Measurements from ENCODE around the gene RAPGEF3. TPM values are rescaled to one million over a fixed set of nuclear protein-coding genes. Genes with fewer than 3 reads are reported as not detected.

The RAPGEF3 gene
- total and polyA plus RNA-seq, 9 of the 15 experiments (the other 6 are each of a cell fraction or from before 2014, with no cell fraction given), result 0.03 to 0.78 (median 0.37) TPM; not detected in 1

DNA sequence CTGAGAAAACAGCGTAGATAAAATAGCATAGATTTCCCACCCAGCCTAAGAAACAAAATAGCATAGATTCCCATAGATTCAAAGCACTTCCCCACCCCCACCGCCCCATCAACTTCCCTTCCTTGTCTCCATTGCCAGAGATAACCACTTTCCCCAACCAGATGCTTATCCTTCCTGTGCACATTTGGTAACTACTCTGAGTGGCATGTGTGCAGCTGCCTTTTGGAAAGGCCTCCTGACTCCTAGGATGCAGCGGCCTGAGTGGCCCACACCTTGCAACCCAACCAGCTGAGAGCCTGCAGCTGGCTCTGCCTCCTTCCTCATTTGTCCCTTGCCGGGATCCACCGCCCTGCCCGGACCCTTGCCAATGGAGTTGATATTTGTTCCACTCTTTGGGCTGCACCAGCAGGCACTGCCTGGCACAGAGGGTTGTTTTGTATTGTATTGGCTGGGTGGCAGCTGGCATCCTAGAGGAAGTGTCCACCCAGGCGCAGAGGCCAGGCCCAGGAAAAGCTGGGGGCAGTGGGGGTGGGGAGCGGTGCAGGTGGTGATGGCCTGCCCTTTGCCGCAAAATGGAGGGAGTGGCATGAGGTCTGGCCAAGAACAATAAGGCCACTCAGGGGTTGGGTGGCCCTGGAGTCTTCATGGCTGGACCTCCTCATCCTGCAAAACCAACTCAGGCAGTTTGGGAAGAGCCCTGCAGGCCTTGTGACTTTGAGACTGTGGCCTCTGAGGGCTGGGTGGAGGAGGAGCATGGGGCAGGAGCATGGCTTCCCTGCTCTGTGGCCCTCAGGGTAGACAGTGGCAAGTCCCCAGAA is 19.3 kb upstream of the RAPGEF3 start (continued):
- TF ChIP-seq, protein P1, sequence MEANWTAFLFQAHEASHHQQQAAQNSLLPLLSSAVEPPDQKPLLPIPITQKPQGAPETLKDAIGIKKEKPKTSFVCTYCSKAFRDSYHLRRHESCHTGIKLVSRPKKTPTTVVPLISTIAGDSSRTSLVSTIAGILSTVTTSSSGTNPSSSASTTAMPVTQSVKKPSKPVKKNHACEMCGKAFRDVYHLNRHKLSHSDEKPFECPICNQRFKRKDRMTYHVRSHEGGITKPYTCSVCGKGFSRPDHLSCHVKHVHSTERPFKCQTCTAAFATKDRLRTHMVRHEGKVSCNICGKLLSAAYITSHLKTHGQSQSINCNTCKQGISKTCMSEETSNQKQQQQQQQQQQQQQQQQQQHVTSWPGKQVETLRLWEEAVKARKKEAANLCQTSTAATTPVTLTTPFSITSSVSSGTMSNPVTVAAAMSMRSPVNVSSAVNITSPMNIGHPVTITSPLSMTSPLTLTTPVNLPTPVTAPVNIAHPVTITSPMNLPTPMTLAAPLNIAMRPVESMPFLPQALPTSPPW (CRISPR knock-in tag; IDR thresholded peaks at IDR 0.05), result peak; percentile 49; the same call in 1 of the 2 replicates
- TF ChIP-seq ZNF75A (CRISPR knock-in tag; IDR thresholded peaks at IDR 0.05) (no peak), LARP7 (IDR thresholded peaks at IDR 0.05) (no peak), MAZ (CRISPR knock-in tag; conservative IDR thresholded peaks at IDR 0.05 in 1 of 2, IDR thresholded peaks at IDR 0.05 in 1 of 2) (peak in 1 of 2 experiments; percentile 39; a peak in 2 of 4 replicates), SNIP1 (IDR thresholded peaks at IDR 0.05; ENCODE audit: low read depth) (no peak), HDGF (IDR thresholded peaks at IDR 0.05) (0 out of 2 replicates have a peak, but pooled peaks have one; percentile 47), SMARCA5 (IDR thresholded peaks at IDR 0.05) (no peak), BRF1 (IDR thresholded peaks at IDR 0.05; ENCODE audit: borderline replicate concordance, extremely low read depth, insufficient read length) (no peak)
- TF ChIP-seq, protein P2, sequence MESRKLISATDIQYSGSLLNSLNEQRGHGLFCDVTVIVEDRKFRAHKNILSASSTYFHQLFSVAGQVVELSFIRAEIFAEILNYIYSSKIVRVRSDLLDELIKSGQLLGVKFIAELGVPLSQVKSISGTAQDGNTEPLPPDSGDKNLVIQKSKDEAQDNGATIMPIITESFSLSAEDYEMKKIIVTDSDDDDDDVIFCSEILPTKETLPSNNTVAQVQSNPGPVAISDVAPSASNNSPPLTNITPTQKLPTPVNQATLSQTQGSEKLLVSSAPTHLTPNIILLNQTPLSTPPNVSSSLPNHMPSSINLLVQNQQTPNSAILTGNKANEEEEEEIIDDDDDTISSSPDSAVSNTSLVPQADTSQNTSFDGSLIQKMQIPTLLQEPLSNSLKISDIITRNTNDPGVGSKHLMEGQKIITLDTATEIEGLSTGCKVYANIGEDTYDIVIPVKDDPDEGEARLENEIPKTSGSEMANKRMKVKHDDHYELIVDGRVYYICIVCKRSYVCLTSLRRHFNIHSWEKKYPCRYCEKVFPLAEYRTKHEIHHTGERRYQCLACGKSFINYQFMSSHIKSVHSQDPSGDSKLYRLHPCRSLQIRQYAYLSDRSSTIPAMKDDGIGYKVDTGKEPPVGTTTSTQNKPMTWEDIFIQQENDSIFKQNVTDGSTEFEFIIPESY (CRISPR knock-in tag; IDR thresholded peaks at IDR 0.05), result no peak
- TF ChIP-seq, protein P3, sequence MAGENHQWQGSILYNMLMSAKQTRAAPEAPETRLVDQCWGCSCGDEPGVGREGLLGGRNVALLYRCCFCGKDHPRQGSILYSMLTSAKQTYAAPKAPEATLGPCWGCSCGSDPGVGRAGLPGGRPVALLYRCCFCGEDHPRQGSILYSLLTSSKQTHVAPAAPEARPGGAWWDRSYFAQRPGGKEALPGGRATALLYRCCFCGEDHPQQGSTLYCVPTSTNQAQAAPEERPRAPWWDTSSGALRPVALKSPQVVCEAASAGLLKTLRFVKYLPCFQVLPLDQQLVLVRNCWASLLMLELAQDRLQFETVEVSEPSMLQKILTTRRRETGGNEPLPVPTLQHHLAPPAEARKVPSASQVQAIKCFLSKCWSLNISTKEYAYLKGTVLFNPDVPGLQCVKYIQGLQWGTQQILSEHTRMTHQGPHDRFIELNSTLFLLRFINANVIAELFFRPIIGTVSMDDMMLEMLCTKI (IDR thresholded peaks at IDR 0.05; ENCODE audit: partially characterized antibody), result no peak
- TF ChIP-seq, protein P4, sequence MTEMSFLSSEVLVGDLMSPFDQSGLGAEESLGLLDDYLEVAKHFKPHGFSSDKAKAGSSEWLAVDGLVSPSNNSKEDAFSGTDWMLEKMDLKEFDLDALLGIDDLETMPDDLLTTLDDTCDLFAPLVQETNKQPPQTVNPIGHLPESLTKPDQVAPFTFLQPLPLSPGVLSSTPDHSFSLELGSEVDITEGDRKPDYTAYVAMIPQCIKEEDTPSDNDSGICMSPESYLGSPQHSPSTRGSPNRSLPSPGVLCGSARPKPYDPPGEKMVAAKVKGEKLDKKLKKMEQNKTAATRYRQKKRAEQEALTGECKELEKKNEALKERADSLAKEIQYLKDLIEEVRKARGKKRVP (CRISPR knock-in tag; IDR thresholded peaks at IDR 0.05), result no peak
- TF ChIP-seq, protein P5, sequence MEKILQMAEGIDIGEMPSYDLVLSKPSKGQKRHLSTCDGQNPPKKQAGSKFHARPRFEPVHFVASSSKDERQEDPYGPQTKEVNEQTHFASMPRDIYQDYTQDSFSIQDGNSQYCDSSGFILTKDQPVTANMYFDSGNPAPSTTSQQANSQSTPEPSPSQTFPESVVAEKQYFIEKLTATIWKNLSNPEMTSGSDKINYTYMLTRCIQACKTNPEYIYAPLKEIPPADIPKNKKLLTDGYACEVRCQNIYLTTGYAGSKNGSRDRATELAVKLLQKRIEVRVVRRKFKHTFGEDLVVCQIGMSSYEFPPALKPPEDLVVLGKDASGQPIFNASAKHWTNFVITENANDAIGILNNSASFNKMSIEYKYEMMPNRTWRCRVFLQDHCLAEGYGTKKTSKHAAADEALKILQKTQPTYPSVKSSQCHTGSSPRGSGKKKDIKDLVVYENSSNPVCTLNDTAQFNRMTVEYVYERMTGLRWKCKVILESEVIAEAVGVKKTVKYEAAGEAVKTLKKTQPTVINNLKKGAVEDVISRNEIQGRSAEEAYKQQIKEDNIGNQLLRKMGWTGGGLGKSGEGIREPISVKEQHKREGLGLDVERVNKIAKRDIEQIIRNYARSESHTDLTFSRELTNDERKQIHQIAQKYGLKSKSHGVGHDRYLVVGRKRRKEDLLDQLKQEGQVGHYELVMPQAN (IDR thresholded peaks at IDR 0.05; ENCODE audit: borderline replicate concordance), result peak; percentile 45; the same call in 1 of the 2 replicates
- TF ChIP-seq, protein P6, sequence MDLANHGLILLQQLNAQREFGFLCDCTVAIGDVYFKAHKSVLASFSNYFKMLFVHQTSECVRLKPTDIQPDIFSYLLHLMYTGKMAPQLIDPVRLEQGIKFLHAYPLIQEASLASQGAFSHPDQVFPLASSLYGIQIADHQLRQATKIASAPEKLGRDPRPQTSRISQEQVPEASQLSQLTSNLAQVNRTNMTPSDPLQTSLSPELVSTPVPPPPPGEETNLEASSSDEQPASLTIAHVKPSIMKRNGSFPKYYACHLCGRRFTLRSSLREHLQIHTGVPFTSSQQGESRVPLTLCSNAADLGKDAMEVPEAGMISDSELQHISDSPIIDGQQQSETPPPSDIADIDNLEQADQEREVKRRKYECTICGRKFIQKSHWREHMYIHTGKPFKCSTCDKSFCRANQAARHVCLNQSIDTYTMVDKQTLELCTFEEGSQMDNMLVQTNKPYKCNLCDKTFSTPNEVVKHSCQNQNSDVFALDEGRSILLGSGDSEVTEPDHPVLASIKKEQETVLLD (IDR thresholded peaks at IDR 0.05), result peak; percentile 41; the same call in 1 of the 2 replicates
- TF ChIP-seq, protein P7, sequence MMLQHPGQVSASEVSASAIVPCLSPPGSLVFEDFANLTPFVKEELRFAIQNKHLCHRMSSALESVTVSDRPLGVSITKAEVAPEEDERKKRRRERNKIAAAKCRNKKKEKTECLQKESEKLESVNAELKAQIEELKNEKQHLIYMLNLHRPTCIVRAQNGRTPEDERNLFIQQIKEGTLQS (IDR thresholded peaks at IDR 0.05), result no peak
- TF ChIP-seq, protein P7 (CRISPR knock-in tag; conservative IDR thresholded peaks at IDR 0.05), result no peak
